GM12878 (cell line): ENCODE data around the gene ENPP6.

Source experiments
- ATF2 ChIP-seq: IDR thresholded peaks from 2 replicates; pipeline ENCODE4 v1.6.1; 2012; ENCODE audit warnings: low read length, inconsistent platforms
- CEBPB ChIP-seq, 2 experiments: fragments of 150-350 bp in 1 of 2; IDR thresholded peaks; 2 replicates each; pipeline ENCODE4 v1.6.1; 2012 to 2014; ENCODE audit warnings: low read depth in 2 of 2, low read length in 2 of 2, borderline replicate concordance in 1 of 2, inconsistent platforms in 1 of 2
- CTCF ChIP-seq, 3 experiments: IDR thresholded peaks in 2 of 3; conservative IDR thresholded peaks in 1 of 3; 2 replicates each; pipeline ENCODE4 v1.5.1; 2011; ENCODE audit warnings: low read depth in 3 of 3, low read length in 3 of 3, mild to moderate bottlenecking in 3 of 3, control low read depth in 2 of 3, moderate library complexity in 2 of 3, inconsistent platforms in 1 of 3, mixed read lengths in 1 of 3; ENCODE audit not compliant: control insufficient read depth in 2 of 3, insufficient read depth in 1 of 3; ENCODE audit errors: extremely low read depth in 1 of 3
- EP300 ChIP-seq, 2 experiments: fragments of 150-350 bp in 1 of 2; IDR thresholded peaks; 2 replicates each; pipeline ENCODE4 v1.6.1; 2011 to 2012; ENCODE audit warnings: low read depth in 2 of 2, low read length in 2 of 2, borderline replicate concordance in 1 of 2, improper control_type of control experiment in 1 of 2, inconsistent platforms in 1 of 2; ENCODE audit not compliant: control insufficient read depth in 1 of 2
- ESRRA ChIP-seq: IDR thresholded peaks from 2 replicates; pipeline ENCODE4 v1.6.1; 2012; ENCODE audit warnings: mild to moderate bottlenecking, low read length, improper control_type of control experiment
- MAX ChIP-seq: IDR thresholded peaks from 2 replicates; pipeline ENCODE4 v1.6.1; 2012; ENCODE audit warnings: low read depth, low read length, improper control_type of control experiment
- MTA3 ChIP-seq: IDR thresholded peaks from 2 replicates; pipeline ENCODE4 v1.6.1; 2012; ENCODE audit warnings: low read length, inconsistent platforms, borderline replicate concordance
- POLR2A ChIP-seq: IDR thresholded peaks from 2 replicates; pipeline ENCODE4 v1.6.1; 2011; ENCODE audit warnings: low read depth, mild to moderate bottlenecking, low read length
- POLR2AphosphoS5 ChIP-seq: IDR thresholded peaks from 2 replicates; pipeline ENCODE4 v1.6.1; 2011; ENCODE audit warnings: mild to moderate bottlenecking, low read length, inconsistent platforms
- SMC3 ChIP-seq: IDR thresholded peaks from 2 replicates; pipeline ENCODE4 v1.6.1; 2011; ENCODE audit warnings: low read length, improper control_type of control experiment, borderline replicate concordance
- SP1 ChIP-seq: IDR thresholded peaks from one replicate; pipeline ENCODE4 v1.6.1; 2011; ENCODE audit warnings: low read depth, low read length
- ZBTB33 ChIP-seq: fragments of 450-650 bp; IDR thresholded peaks from 2 replicates; pipeline ENCODE4 v1.6.1; 2017; ENCODE audit warnings: mild to moderate bottlenecking
- ZNF207 ChIP-seq: fragments of 450-650 bp; IDR thresholded peaks from 2 replicates; pipeline ENCODE4 v1.6.1; 2014; ENCODE audit warnings: antibody characterized with exemption, mild to moderate bottlenecking, borderline replicate concordance
- ZZZ3 ChIP-seq: IDR thresholded peaks from 2 replicates; pipeline ENCODE4 v1.6.1; 2011; ENCODE audit warnings: low read depth; ENCODE audit not compliant: control insufficient read depth, insufficient read length

- TF ChIP-seq POLR2AphosphoS5, result no peak
- no peak for TF ChIP-seq MAX
- no peak for TF ChIP-seq EP300 (IDR thresholded peaks at IDR 0.05; ENCODE audit: borderline replicate concordance in 1 of 2, control insufficient read depth in 1 of 2, low read depth in 2 of 2, low read length in 2 of 2)
- no peak for TF ChIP-seq SMC3
- no peak for TF ChIP-seq CTCF (IDR thresholded peaks at IDR 0.05 in 2 of 3, conservative IDR thresholded peaks at IDR 0.05 in 1 of 3; ENCODE audit: control insufficient read depth in 2 of 3, extremely low read depth in 1 of 3, insufficient read depth in 1 of 3, low read depth in 3 of 3, low read length in 3 of 3)
- no peak for TF ChIP-seq ATF2
- no peak for TF ChIP-seq ESRRA
- TF ChIP-seq POLR2A, result no peak
- no peak for TF ChIP-seq ZBTB33
- TF ChIP-seq ZNF207, result no peak
- TF ChIP-seq ZZZ3, result no peak
- TF ChIP-seq MTA3, result no peak
- TF ChIP-seq CEBPB (IDR thresholded peaks at IDR 0.05; ENCODE audit: borderline replicate concordance in 1 of 2, low read depth in 2 of 2, low read length in 2 of 2), result no peak
- no peak for TF ChIP-seq SP1
Observed at GRCh38 chr4:184255361-184255760, 37.7 kb upstream of the ENPP6 start.
